C4-2B (cell line): ENCODE measurements around the gene ZNF326.

ENCODE experiments used
- CTCF ChIP-seq: fragments of 450-650 bp; conservative IDR thresholded peaks from 2 replicates; pipeline ENCODE4 v1.5.1; 2017; ENCODE audit warnings: mild to moderate bottlenecking
- ZFX ChIP-seq: fragments of 450-650 bp; IDR thresholded peaks from 2 replicates; pipeline ENCODE4 v1.6.1; 2017

- no peak for TF ChIP-seq CTCF
- no peak for TF ChIP-seq ZFX
These were observed 3.7 kb upstream of the ZNF326 start for GRCh38 chr1:89990976-89991831.
